Putamen (tissue), 1 donor: ENCODE measurements around the gene HIVEP2.

Source experiments
- DNase-seq: peaks from one replicate; pipeline ENCODE4 v3.0.0-alpha.2; 2016; ENCODE audit warnings: low spot score

Gene HIVEP2

DNA sequence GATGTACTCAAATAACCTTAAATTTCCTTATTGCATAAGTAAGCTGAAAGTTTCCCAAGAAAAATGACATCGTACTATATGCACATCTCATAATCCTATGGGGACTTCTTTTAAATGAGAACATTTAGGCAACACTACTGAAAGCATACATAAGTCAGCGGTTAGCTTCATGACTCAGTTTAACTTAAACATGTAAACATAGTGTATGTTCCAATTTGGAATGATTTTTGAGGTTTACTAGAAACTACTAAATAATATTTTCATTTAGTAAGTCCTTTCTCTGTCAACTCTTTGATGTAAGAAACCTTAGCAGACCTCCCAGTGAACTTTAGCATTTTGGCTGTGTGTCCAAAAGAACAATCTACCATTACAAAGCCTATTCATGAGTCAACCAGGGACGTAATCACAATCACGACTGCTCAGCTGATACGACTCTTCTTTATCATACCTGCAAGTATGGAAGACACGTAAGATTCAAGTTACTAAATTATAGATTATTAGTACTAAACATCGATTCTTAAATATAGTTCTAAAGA lies 19.3 kb downstream of the HIVEP2 start:
- no peak for DNase-seq

DNA sequence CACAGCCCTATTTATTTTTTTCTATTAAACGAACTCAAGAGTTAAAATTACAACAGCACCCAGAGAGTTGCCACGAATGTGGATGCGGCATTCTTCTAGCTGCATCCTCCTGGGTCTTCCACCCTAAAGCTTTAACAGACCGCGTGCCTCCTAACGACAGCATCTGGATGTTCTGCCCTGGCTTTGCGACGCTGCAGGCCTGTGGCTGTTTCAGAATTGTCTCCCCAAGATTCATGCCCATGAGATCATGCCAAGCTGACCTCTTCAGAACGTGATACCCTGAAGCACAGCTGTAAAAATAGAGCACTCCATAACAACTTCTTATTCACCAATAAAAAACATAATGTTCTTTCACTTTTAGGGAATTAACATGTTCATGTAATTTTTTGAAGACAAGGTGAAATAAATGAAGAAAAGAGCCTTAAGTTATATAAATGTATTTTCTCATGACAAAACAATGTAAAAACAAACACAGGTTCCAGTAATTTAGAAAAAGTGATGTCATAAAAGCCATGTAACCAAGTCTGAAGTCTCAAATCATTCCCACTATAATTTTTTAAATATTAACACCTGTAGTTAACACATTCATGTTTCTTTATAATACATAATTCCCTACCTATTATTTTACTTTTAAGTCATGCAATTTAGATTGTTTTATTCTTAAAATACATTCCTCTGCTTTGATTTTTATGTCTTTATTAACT lies 26.5 kb downstream of the HIVEP2 start:
- no peak for DNase-seq

DNA sequence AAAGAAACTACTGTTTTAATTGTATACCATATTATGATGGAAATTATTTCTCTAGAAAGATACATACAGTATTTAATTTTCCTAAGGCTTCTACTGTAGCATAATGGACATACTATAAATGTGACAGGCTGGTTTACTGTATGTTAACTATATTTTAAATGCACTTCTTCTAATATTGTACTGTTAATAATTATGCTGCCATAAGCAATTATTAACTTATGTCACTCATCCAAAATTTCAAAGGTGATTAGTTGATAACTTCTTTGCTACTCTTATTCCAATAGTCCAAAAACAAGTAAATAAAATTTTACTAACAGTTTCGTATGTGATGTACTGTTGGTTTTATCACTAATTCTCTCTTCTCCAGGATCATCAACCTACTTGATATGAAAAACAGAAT lies 28.1 kb downstream of the HIVEP2 start:
- DNase-seq, result no peak

DNA sequence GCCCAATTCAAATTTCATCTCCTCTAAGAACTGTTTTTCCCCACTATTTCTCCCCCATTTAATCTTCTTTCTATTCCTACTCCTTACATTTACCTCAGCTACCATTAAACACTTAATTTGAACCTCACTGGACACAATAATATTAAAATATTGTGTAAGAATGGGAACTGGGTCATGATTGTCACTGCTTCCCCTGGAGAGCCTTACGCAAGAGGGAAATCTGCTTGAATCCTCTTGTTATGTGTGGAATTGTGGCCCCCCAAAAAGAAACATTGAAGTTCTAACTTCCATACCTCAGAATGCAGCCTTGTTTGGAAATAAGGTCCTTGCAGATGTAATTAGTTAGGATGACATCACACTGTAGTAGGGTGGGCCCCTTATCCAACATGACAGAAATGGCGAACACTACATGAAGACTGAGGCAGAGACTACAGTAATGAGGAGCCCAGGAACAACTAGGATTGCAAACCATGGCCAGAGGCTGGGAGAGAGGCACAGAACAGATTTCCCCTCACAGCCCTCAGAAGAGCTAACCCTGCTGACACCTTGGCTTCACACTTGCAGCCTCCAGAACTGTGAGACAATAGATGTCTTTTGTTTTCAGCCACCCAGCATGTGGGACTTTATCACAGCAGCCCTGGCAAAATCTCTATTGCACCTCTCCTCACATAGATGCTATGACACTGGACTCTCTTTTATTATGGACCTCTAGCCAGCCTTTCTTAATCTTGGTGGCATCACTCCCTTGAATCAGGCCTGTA lies 29.9 kb downstream of the HIVEP2 start:
- DNase-seq, result no peak

DNA sequence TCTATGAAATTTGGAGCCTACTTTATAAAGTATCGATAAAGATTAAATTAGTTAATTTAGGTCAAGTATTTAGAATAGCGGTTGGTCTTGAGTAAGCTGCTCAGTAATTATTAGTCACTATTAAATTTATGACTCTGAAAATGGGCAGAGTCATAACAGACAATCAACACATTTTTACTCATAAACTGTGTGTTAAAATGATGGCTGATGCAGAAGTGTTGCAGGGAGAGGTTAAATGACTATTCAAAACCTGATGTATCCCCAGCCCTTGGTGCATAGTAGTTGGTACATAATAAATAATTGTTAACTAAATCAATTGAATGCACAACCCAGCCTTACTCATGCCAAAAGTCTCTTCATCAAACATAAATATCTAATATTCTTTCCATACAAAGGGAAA lies 30.6 kb downstream of the HIVEP2 start:
- DNase-seq, result no peak

DNA sequence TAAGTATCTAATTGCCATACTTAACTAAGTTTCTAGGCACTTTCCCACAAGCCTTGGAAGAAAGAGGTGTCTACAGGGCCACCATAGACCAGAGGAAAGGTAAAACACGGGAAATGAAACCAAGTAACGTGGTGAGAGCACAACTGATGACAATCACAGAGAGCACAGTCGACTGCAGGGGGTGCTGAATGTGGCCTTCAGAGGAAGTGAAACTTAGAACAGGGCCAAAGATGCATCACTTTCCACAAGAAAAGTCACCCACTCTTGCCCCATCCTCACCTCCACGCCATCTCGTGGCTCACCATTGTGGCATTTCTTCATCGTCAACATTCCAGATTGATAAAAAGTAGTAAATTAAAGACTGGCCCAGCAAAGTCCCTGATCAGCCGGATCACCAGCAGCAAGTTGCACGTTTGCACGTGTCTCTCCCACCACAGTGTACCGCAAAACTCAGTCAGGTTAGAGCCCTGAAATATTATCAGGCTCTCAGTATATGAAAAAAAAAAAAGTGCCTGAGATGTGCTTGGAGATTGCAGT lies 31.4 kb downstream of the HIVEP2 start:
- no peak for DNase-seq

DNA sequence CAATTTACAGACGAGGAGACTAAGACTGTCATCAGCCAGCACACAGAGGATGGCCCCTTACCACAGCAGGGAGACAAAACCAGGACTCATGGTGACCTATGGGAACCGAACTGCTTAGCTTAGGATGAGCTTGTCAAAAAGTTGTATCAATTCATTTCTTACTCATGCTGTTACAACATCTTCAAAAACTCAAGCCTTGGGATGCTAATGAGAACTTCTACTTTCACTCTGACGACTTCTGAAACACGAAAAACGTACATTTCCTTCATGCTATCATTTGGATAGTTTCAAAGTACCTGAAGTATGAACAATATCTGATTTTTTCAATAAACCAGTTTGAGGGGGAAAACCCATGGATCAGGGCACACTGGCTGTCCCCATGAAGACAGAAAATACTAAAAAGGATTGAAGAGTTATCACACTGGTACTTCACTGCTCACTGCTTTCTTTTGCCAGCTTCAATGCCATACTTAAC lies 31.9 kb downstream of the HIVEP2 start:
- no peak for DNase-seq

DNA sequence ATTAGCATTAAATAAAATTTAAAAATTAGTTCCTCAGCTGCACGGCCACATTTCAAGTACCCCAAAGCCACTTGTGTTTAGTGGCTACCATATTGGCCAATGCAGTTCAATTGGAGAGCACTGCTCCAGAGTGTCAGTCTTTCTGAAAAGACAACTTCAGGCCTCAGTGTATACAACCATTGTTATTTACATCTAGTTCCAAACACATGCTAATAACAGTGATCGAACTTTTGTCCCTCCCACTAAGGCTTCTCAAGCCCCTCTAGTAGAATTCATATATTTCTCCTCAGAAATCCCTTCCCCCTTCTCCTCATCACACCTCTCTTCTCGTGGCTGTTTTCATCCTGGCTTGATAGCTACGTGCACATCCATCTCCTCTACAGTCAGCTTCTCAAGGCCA lies 32.9 kb downstream of the HIVEP2 start:
- no peak for DNase-seq

DNA sequence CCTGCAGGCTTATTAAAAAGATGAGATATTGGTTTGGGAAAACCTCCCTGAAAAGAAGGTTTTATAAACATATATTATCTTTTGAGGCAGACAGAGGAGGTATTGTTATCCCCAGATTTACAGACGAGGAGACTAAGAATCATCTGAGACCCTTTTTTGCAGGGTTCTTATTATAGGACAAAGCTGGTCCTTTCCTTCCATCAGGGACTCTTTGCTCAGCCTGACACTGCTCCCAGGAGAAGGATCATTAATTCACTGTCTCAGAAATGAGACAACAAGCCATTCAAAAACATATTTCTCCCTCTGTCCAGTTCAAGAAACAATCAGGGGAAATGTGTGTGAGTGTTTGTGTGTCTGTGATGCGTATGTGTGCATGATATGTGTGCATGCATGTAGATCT lies 33.5 kb downstream of the HIVEP2 start:
- DNase-seq, result no peak

DNA sequence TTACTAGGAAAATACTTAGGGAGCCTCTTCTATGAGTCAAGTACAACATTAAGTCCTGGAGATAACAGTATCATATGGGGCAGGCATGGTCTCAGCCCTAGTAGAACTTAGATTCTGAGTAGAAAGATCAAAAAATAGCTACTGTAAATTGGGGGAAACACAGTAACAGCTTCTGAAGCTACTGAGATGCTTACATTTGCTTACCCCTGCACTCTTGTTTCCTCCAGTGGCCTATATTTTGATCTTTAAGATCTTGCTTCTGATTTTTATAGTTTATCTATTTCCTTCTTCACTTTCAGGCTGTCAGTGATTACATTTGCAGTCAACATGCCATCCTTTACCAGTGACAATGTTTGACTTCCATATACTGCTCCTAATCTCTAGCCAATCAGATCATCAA lies 35.3 kb downstream of the HIVEP2 start:
- no peak for DNase-seq

DNA sequence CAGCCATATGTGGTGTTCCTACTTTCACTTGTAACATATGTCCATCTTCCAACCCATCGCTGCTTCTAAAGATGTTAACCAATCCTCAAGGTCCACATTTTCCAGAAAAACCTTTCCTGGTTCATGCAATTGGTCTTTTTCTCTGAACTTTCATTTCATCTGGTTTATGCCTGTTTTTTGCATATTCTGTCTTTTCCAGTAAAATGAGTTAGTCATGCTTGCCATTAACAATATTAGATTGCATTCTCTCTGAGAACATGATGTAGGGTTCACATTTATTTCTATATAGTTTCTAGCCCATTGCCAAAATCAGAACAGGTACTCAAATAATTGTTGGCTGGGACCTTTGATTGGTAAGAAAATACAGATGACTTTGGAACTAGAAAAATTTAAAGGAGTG lies 36.7 kb downstream of the HIVEP2 start:
- DNase-seq, result no peak

DNA sequence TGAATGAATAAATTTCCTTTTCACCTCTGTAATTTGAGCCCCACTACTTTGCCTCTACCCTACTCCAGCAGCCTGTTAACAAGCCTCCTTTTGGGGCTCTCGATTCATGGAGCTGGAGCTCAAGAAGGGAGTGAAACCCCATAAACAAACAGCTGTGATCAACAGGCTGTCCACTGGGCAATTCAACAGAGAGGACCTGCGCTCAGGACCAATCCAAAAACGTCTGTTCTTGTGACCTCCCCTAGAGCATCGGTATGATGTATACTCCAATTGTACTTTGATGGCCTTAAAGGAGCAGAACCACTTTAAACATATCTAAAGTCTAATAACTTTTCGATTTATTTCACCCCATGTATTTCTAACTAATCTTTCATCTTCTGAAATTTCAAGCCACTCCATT lies 37.4 kb downstream of the HIVEP2 start:
- no peak for DNase-seq

DNA sequence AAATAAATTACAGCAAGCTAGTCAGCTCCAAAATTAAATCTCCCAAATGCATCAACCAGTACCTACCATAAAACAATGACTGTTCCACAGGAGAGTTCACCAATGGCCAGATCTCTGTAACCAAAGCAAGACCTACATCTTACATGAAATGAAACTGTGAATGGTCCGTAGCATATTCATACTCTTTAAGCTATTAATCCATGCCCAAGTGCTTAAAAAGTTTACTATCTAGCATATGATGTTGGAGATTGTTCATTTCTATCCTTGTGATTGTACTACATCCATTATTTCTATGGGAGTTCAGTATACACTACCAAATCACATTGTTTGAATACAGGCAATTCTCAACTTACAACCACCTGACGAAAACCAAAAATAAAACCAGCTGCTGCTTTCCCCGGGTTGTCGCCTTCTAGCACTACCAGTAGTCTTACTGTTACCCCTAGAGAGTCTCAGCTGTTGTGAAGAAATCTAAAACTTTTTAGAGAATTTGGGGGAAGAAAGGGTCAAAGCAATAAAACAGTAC lies 38.0 kb downstream of the HIVEP2 start:
- no peak for DNase-seq

DNA sequence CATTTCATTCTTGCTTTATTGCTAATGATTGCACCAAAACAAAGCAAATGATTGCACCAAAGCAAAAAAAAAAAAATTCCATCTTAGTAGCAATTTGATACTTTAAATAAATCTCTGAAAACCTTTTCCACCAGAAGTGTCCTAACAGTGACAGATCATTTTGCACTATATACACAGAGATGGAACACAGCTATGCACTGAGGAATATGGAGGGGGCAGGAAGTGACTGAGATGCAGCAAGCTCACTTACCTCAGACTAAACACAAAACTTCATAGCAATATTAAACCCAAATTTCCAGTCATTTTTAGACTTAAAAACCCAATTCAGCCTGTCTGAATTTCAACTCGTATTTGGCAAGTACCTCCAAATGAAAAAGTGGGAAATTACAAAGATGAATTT lies 41.2 kb downstream of the HIVEP2 start:
- no peak for DNase-seq

DNA sequence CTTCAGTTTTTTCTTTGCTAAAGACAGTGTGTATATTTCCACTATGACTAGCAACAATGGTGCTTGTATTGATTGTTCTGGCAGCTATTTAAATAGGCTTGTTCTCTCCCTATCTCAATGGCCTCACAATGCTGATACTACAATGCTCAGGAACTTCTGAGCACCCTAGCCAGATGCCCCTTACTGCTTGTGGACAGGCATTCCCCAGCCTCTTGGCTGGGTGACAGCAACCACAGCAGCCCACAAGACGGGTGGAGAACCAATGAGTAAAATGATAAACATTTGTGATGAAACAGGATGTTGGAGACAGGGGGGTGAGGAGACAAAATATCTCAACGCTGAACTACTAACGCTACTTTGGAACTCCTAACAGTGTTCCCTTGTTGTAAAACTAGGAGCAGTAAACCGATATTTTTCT lies 42.3 kb downstream of the HIVEP2 start:
- no peak for DNase-seq

DNA sequence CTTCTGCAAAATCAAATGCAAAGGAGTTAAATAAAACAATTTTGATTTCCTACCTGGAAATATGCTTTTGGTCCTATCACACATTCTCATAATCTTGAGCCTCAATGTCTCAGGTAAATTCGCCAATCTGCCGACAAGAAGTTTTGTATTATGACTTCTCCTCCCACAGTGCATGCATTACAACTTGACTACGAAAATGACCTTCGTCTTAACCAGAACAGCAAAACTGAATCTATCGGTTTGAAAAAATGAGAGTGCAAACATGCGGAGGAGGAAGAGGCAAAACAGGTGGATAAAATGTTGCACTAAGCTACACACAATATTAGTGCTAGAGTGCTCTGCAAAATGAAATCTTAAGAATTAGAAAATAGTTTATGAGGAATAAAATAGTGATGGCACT lies 43.4 kb downstream of the HIVEP2 start:
- DNase-seq, result no peak

DNA sequence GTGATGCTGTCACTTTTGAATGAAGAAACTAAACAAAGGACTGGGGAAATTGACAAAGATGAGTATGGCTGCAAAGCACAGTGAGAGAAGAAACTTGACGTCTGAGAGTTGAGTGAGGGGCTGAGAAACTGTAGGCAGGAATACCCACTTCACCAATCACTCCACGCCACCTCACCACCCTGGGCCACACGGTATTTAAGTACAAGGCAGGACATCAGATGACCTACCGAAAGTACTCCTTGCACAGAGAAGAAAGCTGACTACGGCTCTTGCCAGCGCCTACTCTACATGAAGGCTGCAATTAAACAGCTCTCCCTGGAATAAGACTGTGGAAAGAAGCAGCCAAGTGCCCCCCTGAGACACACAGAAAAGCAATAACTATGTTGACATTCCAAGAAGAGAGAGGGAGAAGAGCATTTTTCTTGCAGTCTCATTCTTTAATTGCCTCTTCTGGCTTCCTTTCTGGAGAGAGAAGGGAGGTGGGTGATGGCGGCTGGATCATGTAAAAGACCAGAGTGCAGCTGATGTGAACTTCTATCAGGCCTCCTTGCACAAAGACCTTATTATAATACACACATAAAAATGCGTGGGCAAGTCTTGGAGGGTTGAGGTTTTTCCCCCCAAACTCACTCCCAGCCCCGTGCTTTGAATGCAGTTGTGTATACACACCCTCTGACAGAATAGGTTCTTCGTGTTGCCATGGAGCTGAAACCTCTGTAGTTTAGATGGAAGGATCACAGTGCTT lies 44.6 kb downstream of the HIVEP2 start:
- DNase-seq, result peak; percentile 59

DNA sequence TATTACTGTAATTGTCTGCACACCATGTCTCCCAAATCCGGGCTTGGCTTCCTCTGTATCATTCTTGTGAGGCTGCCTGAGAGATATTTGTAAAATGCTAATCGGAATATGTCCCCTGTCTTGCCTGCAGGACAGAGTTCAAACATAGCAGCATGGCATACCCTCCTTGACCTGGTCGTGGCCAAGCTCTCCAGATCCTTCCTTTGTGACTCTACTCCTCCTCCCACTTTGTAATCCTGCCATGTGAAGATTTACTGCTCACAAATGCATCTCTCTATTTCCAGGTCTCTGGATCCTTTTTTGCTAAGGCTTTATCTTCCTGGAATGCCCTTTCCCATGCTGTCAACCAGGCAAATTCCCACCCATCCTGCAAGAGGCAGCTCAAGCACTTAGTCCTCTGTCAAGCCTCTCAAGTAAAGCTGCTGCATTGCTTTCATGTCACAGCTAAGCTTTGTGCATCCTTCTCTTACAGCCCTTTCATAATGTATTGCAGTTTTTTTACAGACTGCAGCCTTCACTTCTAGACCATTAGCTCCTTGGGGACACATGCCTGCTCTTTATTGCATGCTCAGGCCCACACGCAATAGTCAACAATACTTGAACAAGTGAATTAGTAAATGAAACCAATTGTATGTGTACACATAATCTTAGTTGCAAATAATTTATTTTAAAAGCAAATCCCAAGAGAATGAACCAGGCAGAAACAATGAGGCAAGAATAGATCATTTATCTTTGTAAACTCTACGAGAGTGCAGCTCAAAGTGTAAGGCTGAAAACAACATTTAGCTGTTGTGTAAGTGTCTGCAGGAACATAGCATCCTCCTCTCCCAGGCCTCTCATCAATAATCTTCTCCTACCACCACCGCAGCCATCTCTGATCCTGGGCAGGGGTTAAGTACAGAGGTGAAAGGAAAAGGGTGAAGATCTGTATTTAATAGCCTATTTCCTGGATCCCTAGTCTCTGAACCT lies 45.8 kb downstream of the HIVEP2 start:
- DNase-seq, result no peak

DNA sequence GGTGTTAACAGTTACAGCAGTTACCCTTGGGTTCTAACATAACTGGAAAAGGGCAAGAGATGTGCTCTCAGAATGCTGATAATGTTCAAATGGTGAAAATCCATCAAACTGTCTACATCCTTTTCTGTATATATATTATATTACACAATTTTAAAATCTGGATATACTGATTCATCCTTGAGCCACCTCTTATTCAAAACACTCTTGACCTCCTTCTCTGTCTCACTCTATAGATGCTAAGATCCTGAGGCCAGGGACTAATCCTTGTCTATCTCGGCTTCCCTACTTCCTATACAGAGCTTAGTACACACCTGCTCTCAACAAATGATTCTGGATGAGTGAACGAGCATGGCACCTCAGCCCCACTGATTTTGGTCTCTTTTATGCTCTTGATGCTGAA lies 47.3 kb downstream of the HIVEP2 start:
- DNase-seq, result no peak

DNA sequence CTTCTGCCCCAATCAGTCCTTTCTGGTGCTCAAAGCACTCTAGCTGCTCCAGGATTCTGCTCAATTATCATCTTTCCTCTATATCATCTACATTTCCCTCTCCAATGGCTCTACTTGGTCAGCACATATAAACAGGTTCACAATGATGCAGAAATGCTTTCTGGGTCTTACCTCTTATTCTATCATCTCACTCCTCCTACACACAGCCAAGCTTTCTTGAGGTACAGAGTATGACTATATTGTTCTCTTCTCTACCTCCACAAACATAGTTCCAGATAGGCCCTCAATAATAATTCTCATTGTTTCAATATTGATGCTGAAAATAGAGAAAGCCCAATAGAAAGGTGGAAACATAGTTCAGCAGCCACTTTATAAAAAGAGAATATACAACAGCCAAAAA lies 48.2 kb downstream of the HIVEP2 start:
- DNase-seq, result no peak

DNA sequence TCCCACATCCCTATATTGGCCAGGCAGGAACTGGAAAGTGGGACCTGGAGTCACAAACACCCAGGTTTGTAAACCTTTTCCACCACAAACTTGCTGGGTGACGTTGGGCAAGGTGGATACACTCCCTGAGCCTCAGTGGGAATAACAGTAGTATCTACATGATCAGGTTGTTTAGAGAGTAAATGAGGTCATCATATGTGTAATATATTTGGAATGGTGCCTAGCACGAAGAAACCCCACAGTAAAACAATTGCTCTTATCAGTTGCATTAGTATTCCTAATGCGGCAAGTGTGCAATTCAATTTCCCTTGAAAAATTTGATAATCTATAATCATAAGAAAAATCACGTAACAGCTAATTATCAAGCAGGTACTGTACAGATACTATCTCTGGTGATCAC lies 51.9 kb downstream of the HIVEP2 start:
- no peak for DNase-seq
